Measurements from ENCODE around the gene COL20A1. TPM values are rescaled to one million over a fixed set of nuclear protein-coding genes. Genes with fewer than 3 reads are reported as not detected.

Gene COL20A1
- total and polyA plus RNA-seq, 2 donors (not counting 1 experiment from before 2014, with no cell fraction given) = not detected

DNA sequence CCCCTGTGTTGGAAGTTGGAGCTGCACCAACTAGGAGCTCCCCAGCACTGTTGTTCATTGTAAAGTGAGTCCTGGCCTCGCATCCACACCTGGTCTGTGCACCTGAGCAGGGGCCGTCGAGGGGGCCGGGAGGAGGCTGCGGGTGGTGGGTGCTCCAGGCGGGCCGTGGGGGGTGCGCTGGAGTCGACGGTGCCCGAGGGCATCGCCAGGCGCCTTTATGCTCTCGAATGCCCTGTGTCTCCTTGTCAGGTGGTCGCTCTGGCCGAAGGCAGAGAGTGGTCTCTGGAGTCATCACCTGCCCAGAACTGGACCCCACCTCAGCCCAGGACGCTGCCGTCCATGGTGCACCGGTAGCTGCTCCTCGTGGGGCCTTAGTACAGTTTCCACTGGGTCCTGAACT, 16.0 kb upstream of the COL20A1 start:
- Histone ChIP-seq H3K27me3 (replicated peaks in 1 of 4; ENCODE audit: control extremely low read depth in 1 of 4, control insufficient read depth in 3 of 4, insufficient read depth in 4 of 4, low read length in 3 of 4) (no peaks in the 10 kb centered on the region), H3K9me3 (ENCODE audit: control extremely low read depth in 1 of 3, control insufficient read depth in 2 of 3, insufficient read depth in 1 of 3, low read length in 2 of 3) (no peaks in the 10 kb centered on the region), H3K4me1 (ENCODE audit: control insufficient read depth in 2 of 2, insufficient read depth in 2 of 2, low read length in 2 of 2) (peaks cover 9 to 13% of the 10 kb centered on the region in 2 donors), H3K4me3 (ENCODE audit: control extremely low read depth in 1 of 5, extremely low read depth in 1 of 5, insufficient read depth in 1 of 5, low read depth in 2 of 5, low read length in 4 of 5) (no peak overlapping the region), H4K20me1 (ENCODE audit: control insufficient read depth, insufficient read depth, low read length, poor library complexity, severe bottlenecking) (peaks cover 45% of the 10 kb centered on the region), H3K9ac (ENCODE audit: low read length) (no peak overlapping the region), H3K27ac (ENCODE audit: low read length in 2 of 2) (no peak overlapping the region), H3K36me3 (replicated peaks in 1 of 2; ENCODE audit: control extremely low read depth in 1 of 2, control insufficient read depth in 1 of 2, extremely low read depth in 1 of 2, insufficient read depth in 2 of 2, low read length in 1 of 2) (peaks cover 0 to 33% of the 10 kb centered on the region in 2 experiments), H3K79me2 (ENCODE audit: control insufficient read depth, insufficient read depth, low read length) (peaks cover 47% of the 10 kb centered on the region), H2AFZ (ENCODE audit: insufficient read depth, low read depth, low read length, poor library complexity, severe bottlenecking) (no peak overlapping the region), H3K4me2 (replicated peaks; ENCODE audit: low read depth, low read length, poor library complexity, severe bottlenecking) (no peak overlapping the region)
- Mint-ChIP-seq H3K4me3 (no peak overlapping the region), H3K9me3 (ENCODE audit: insufficient read depth) (no peaks in the 10 kb centered on the region), H3K4me1 (peaks cover 19% of the 10 kb centered on the region), H3K27ac (no peak overlapping the region), H3K27me3 (no peaks in the 10 kb centered on the region)
- ChIA-PET CTCF (interaction anchor here (1.0 kb wide), 1 partner anchor 15 kb away, joined by 3 read pairs; no protein-coding TSS in a partner anchor), POLR2A (no interaction called here)
- intact Hi-C loops (cut with micrococcal nuclease) = no loop called here
- ATAC-seq (ENCODE audit: low read depth) = no peak
- TF ChIP-seq EZH2 (IDR thresholded peaks at IDR 0.05; ENCODE audit: borderline replicate concordance, insufficient read depth, low read depth, low read length, poor library complexity, severe bottlenecking) = no peak
- TF ChIP-seq, protein P1, sequence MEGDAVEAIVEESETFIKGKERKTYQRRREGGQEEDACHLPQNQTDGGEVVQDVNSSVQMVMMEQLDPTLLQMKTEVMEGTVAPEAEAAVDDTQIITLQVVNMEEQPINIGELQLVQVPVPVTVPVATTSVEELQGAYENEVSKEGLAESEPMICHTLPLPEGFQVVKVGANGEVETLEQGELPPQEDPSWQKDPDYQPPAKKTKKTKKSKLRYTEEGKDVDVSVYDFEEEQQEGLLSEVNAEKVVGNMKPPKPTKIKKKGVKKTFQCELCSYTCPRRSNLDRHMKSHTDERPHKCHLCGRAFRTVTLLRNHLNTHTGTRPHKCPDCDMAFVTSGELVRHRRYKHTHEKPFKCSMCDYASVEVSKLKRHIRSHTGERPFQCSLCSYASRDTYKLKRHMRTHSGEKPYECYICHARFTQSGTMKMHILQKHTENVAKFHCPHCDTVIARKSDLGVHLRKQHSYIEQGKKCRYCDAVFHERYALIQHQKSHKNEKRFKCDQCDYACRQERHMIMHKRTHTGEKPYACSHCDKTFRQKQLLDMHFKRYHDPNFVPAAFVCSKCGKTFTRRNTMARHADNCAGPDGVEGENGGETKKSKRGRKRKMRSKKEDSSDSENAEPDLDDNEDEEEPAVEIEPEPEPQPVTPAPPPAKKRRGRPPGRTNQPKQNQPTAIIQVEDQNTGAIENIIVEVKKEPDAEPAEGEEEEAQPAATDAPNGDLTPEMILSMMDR (IDR thresholded peaks at IDR 0.05) = no peak
- WGBS (ENCODE audit: insufficient coverage) = 99% methylated on average over 19 of the region's 20 CpGs
- DNase-seq = no peak

DNA sequence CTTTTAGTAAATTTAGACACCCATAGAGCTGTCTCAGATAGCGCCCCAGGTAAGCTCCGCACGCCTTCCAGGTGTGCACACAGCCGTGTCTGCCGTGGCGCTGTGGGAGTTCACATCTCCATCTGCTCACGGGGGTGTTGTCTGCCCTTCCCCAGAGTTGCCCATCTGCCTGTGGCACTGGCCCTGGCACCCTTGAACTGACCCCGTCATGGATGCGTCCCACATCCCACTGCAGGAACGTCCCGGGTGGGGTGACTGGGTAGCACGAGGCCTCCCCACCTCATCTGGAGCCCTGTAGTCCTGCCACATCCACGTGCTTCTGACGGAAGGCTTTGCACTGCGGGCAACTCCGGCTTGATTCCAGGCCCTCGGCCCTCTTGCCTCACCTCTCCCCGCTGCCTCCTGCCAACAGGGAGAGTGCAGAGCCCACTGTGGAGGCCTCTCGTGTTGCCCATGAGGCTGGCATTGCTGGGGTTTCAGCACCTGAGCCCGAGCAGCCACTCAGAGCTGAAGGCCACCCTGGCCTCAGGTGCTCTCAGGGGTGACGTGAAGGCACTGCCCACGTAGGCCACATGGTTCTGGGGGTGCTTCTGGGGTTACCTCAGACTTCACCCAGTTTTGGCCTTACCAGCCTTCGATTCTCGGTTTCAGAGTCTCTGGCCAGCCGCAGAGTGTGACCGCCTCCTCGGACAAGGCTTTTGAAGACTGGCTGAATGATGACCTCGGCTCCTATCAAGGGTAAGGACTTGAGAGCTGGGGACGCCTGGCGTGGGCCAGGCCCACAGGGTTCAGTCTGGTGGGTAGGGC, 15.3 kb upstream of the COL20A1 start:
- Histone ChIP-seq H3K27me3 (replicated peaks in 1 of 4; ENCODE audit: control extremely low read depth in 1 of 4, control insufficient read depth in 3 of 4, insufficient read depth in 4 of 4, low read length in 3 of 4) (no peaks in the 10 kb centered on the region), H3K9me3 (ENCODE audit: control extremely low read depth in 1 of 3, control insufficient read depth in 2 of 3, insufficient read depth in 1 of 3, low read length in 2 of 3) (no peaks in the 10 kb centered on the region), H3K4me3 (ENCODE audit: control extremely low read depth in 1 of 5, extremely low read depth in 1 of 5, insufficient read depth in 1 of 5, low read depth in 2 of 5, low read length in 4 of 5) (no peak overlapping the region), H3K4me1 (ENCODE audit: control insufficient read depth in 2 of 2, insufficient read depth in 2 of 2, low read length in 2 of 2) (peaks cover 9 to 11% of the 10 kb centered on the region in 2 donors), H2AFZ (ENCODE audit: insufficient read depth, low read depth, low read length, poor library complexity, severe bottlenecking) (no peak overlapping the region), H3K4me2 (replicated peaks; ENCODE audit: low read depth, low read length, poor library complexity, severe bottlenecking) (no peak overlapping the region), H3K36me3 (replicated peaks in 1 of 2; ENCODE audit: control extremely low read depth in 1 of 2, control insufficient read depth in 1 of 2, extremely low read depth in 1 of 2, insufficient read depth in 2 of 2, low read length in 1 of 2) (peaks cover 0 to 33% of the 10 kb centered on the region in 2 experiments), H3K79me2 (ENCODE audit: control insufficient read depth, insufficient read depth, low read length) (peaks cover 47% of the 10 kb centered on the region), H3K27ac (ENCODE audit: low read length in 2 of 2) (no peak overlapping the region), H3K9ac (ENCODE audit: low read length) (no peak overlapping the region), H4K20me1 (ENCODE audit: control insufficient read depth, insufficient read depth, low read length, poor library complexity, severe bottlenecking) (peaks cover 45% of the 10 kb centered on the region)
- DNase-seq (no peak), ATAC-seq (ENCODE audit: low read depth) (no peak)
- intact Hi-C loops (cut with micrococcal nuclease) = no loop called here
- POLR2A ChIA-PET = no interaction called here
- Mint-ChIP-seq H3K4me3 (no peak overlapping the region), H3K4me1 (peaks cover 18% of the 10 kb centered on the region), H3K9me3 (ENCODE audit: insufficient read depth) (no peaks in the 10 kb centered on the region), H3K27me3 (no peaks in the 10 kb centered on the region), H3K27ac (no peak overlapping the region)
- TF ChIP-seq, protein P1 (IDR thresholded peaks at IDR 0.05) = no peak
- TF ChIP-seq EZH2 (IDR thresholded peaks at IDR 0.05; ENCODE audit: borderline replicate concordance, insufficient read depth, low read depth, low read length, poor library complexity, severe bottlenecking) = no peak
- 98% methylated on average over 30 of the region's 30 CpGs for WGBS (ENCODE audit: insufficient coverage)
- CTCF ChIA-PET = interaction anchor here (1.0 kb wide), 1 partner anchor 15 kb away, joined by 3 read pairs; no protein-coding TSS in a partner anchor

All from B cell (primary cell).